Stomach (tissue), 9 donors: ENCODE measurements around the gene MSI2. TPM values are rescaled to one million over a fixed set of nuclear protein-coding genes. Genes with fewer than 3 reads are reported as not detected.

Experiments used
- DNase-seq, 2 donors: peaks; one replicate each; pipeline versions ENCODE4 v3.0.0 to v3.0.0-alpha.2; 2013 to 2019
- H3K27ac ChIP-seq, 5 donors: fragments of 200-600 bp in 4 of 5; sonication (generic) in 4 of 5; one replicate each; pipeline ENCODE4 v1.5.1; 2013 to 2019; ENCODE audit warnings: mild to moderate bottlenecking in 1 of 5, moderate library complexity in 1 of 5
- H3K27me3 ChIP-seq, 3 donors: fragments of 200-600 bp; sonication (generic); one replicate each; pipeline ENCODE4 v1.5.1; 2017 to 2019; ENCODE audit warnings: mixed run types in 1 of 3
- H3K36me3 ChIP-seq, 4 donors: fragments of 200-600 bp; sonication (generic); 1 replicate in 3 of 4; 2 replicates in 1 of 4; pipeline ENCODE4 v1.5.1; 2016 to 2019
- H3K4me1 ChIP-seq, 4 donors: fragments of 200-600 bp; sonication (generic); one replicate each; pipeline ENCODE4 v1.5.1; 2016 to 2019
- H3K4me3 ChIP-seq, 4 donors: fragments of 200-600 bp; sonication (generic) in 3 of 4; one replicate each; pipeline ENCODE4 v1.5.1; 2016 to 2019; ENCODE audit warnings: mild to moderate bottlenecking in 1 of 4
- H3K9me3 ChIP-seq, 4 donors: fragments of 200-600 bp; sonication (generic); one replicate each; pipeline ENCODE4 v1.5.1; 2016 to 2019
- EP300 ChIP-seq: sonication (generic); formaldehyde crosslinking; IDR thresholded peaks from one replicate; pipeline ENCODE4 v1.6.1; 2017; ENCODE audit warnings: antibody characterized with exemption
- POLR2A ChIP-seq, 4 donors: fragments of 450-650 bp; IDR thresholded peaks; one replicate each; pipeline ENCODE4 v1.6.1; 2016; ENCODE audit warnings: antibody characterized with exemption in 4 of 4, control low read depth in 2 of 4, mild to moderate bottlenecking in 1 of 4, moderate library complexity in 1 of 4
- POLR2AphosphoS5 ChIP-seq, 3 donors: sonication (generic); formaldehyde crosslinking; IDR thresholded peaks; one replicate each; pipeline ENCODE4 v1.6.1; 2016; ENCODE audit warnings: antibody characterized with exemption in 3 of 3
- WGBS, 5 donors: extraction: QIAGEN DNeasy Blood & Tissue Kit in 3 of 5; methylation state at CpG; one replicate each; pipeline versions ENCODE4 v1.1.5 to v1.1.7; 2013 to 2018; 5-methylcytosine and 5-hydroxymethylcytosine counted together
- intact Hi-C: fragments of 100-400 bp; cut with DNase I; formaldehyde crosslinking; loops from one replicate; pipeline ENCODE4 v1.15.1; 2023; ENCODE audit warnings: low total_unique reads
- polyA plus RNA-seq, 3 donors: library from polyadenylated mRNA; stranded (reverse); fragments of 200-250 nt; gene quantifications; one replicate each; pipeline ENCODE4 v1.2.3, GENCODE V29; 2013
- total RNA-seq, 5 donors: library from RNA; depleted of rRNA; stranded (reverse); fragments of >200 nt; gene quantifications; one replicate each; pipeline versions ENCODE4 v1.1.0 to v1.2.3, GENCODE V29; 2014 to 2016
- TF ChIP-seq, protein P1 (sequence below), 7 experiments: fragments of 450-650 bp in 4 of 7; fragments of 200-600 bp in 3 of 7; sonication (generic) in 3 of 7; IDR thresholded peaks; one replicate each; pipeline ENCODE4 v1.5.1; 2016 to 2019; ENCODE audit warnings: antibody characterized with exemption in 7 of 7, control low read depth in 2 of 7, mild to moderate bottlenecking in 1 of 7
- donor health status: healthy with polysubstance abuse.
- donor health status: Bipolar disorder and iron deficiency.
- donor health status: healthy.

The MSI2 gene
- total and polyA plus RNA-seq, 8 donors = 8.3 to 72.4 (median 22.9) TPM

DNA sequence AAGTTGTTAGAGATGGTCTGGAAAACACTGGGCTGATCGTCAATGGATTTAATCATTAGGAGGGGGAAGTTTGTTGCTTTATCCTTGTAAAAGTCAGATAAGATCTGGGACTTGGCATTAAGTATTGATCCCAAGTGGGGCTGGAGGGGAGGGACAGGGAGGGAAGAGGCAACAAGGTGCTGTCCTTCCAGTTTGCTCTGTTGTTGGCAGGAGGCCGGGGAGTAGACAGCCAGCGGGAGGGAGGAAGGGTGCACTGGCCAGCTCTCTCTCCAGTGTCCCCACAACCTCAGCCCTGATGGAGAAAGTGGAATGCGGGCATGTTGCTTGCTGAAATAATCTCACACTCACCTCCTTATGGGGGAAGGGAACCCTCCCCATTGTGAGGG lies 278.5 kb downstream of the MSI2 start:
- H3K4me3 ChIP-seq = no peak overlapping the region
- TF ChIP-seq, protein P1, sequence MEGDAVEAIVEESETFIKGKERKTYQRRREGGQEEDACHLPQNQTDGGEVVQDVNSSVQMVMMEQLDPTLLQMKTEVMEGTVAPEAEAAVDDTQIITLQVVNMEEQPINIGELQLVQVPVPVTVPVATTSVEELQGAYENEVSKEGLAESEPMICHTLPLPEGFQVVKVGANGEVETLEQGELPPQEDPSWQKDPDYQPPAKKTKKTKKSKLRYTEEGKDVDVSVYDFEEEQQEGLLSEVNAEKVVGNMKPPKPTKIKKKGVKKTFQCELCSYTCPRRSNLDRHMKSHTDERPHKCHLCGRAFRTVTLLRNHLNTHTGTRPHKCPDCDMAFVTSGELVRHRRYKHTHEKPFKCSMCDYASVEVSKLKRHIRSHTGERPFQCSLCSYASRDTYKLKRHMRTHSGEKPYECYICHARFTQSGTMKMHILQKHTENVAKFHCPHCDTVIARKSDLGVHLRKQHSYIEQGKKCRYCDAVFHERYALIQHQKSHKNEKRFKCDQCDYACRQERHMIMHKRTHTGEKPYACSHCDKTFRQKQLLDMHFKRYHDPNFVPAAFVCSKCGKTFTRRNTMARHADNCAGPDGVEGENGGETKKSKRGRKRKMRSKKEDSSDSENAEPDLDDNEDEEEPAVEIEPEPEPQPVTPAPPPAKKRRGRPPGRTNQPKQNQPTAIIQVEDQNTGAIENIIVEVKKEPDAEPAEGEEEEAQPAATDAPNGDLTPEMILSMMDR (IDR thresholded peaks at IDR 0.05) = no peak
- TF ChIP-seq POLR2AphosphoS5 (IDR thresholded peaks at IDR 0.05) = no peak
- TF ChIP-seq EP300 = no peak
- no peak for TF ChIP-seq POLR2A (IDR thresholded peaks at IDR 0.05)
- intact Hi-C loops = no loop called here
- no peak for DNase-seq
- H3K27me3 ChIP-seq = no peaks in the 10 kb centered on the region
- peaks cover 0 to 10% (median 2%) of the 10 kb centered on the region in 4 donors for H3K36me3 ChIP-seq
- no peak overlapping the region for H3K27ac ChIP-seq
- H3K4me1 ChIP-seq = peaks cover 0 to 55% (median 33%) of the 10 kb centered on the region in 4 donors
- no peaks in the 10 kb centered on the region for H3K9me3 ChIP-seq
- 80 to 87% (median 83%) methylated on average over 4 of the region's 4 CpGs for WGBS, 5 donors

DNA sequence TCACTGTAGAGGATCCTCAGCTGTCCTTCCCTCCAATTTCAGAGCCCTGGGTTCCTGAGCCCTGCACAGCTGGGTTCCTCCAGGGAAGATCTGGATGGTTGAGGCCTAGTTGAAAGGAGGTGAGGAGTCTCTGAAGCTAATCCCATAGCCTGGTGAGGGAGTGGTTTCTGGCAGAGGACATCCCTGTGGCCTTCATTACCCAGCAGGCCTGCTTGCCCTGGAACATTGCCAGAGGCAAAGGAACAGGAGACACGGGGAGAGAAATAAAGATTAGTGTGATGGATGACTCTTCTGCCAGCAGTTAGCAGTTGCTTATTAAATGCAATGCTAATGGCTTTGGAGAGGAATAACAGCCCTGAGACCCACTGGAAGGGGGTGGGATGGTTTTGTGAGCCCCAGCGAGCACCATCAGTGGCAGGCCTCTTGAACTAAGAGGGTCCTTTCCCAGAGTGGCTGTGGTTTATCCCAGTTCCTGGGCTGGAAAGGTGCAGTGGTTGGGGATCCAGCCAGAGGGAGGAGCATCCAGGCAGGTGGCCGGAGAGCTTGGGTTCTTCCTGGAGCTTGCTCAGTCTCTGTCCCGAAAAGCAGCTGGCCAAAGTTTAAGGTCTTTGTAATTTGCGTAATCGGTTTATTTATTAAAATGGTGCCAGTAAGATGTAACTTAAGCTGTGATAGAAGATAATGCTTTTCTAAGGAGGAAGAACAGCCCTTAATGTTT lies 279.1 kb downstream of the MSI2 start:
- Histone ChIP-seq H3K27ac (no peak overlapping the region), H3K4me1 (peaks cover 0 to 50% (median 28%) of the 10 kb centered on the region in 4 donors), H3K27me3 (no peaks in the 10 kb centered on the region), H3K4me3 (no peak overlapping the region), H3K9me3 (no peaks in the 10 kb centered on the region), H3K36me3 (peaks cover 0 to 10% (median 2%) of the 10 kb centered on the region in 4 donors)
- DNase-seq = peak in 1 of 2 donors; percentile 54
- TF ChIP-seq POLR2AphosphoS5 (IDR thresholded peaks at IDR 0.05) = no peak
- TF ChIP-seq, protein P1 (IDR thresholded peaks at IDR 0.05) = no peak
- TF ChIP-seq POLR2A (IDR thresholded peaks at IDR 0.05) = no peak
- no peak for TF ChIP-seq EP300
- intact Hi-C loops = no loop called here
- WGBS, 5 donors = 59 to 76% (median 68%) methylated on average over 6 of the region's 6 CpGs

GRCh38 chr17:57536289-57536688 lies 280.0 kb downstream of the MSI2 start:
- Histone ChIP-seq H3K4me1 (peaks cover 0 to 48% (median 23%) of the 10 kb centered on the region in 4 donors), H3K4me3 (no peak overlapping the region), H3K27ac (no peak overlapping the region), H3K36me3 (peaks cover 0 to 10% (median 2%) of the 10 kb centered on the region in 4 donors), H3K27me3 (no peaks in the 10 kb centered on the region), H3K9me3 (no peaks in the 10 kb centered on the region)
- TF ChIP-seq POLR2AphosphoS5 (IDR thresholded peaks at IDR 0.05) (no peak), EP300 (no peak), POLR2A (IDR thresholded peaks at IDR 0.05) (no peak)
- TF ChIP-seq, protein P1 (IDR thresholded peaks at IDR 0.05) = no peak
- 79 to 90% (median 88%) methylated on average over 4 of the region's 4 CpGs for WGBS, 5 donors
- intact Hi-C loops = no loop called here
- no peak for DNase-seq

GRCh38 chr17:57536789-57537523 lies 280.6 kb downstream of the MSI2 start:
- 78 to 86% (median 82%) methylated on average over 9 to 10 of the region's 10 CpGs for WGBS, 5 donors
- intact Hi-C loops = no loop called here

More at GRCh38 chr17:57536789-57537523, 280.6 kb downstream of the MSI2 start:
- H3K4me1 ChIP-seq = peaks cover 0 to 55% (median 20%) of the 10 kb centered on the region in 4 donors
- no peak for TF ChIP-seq EP300
- TF ChIP-seq, protein P1 (IDR thresholded peaks at IDR 0.05) = no peak
- no peak for TF ChIP-seq POLR2A (IDR thresholded peaks at IDR 0.05)
- TF ChIP-seq POLR2AphosphoS5 (IDR thresholded peaks at IDR 0.05) = no peak
- no peak for DNase-seq
- H3K36me3 ChIP-seq = peaks cover 0 to 10% (median 2%) of the 10 kb centered on the region in 4 donors
- H3K4me3 ChIP-seq = no peak overlapping the region
- H3K27me3 ChIP-seq = no peaks in the 10 kb centered on the region
- no peak overlapping the region for H3K27ac ChIP-seq
- H3K9me3 ChIP-seq = no peaks in the 10 kb centered on the region
